HepG2 (cell line): Measurements from ENCODE around the gene ABCC3. TPM values are rescaled to one million over a fixed set of nuclear protein-coding genes. Genes with fewer than 3 reads are reported as not detected.

Experiments
- ATF7 ChIP-seq, 2 experiments: fragments of 450-650 bp in 1 of 2; sonication (generic) in 1 of 2; formaldehyde crosslinking in 1 of 2; IDR thresholded peaks; 2 replicates each; pipeline versions ENCODE4 v1.4.0 to v1.6.1; 2016 to 2020; ENCODE audit warnings: antibody characterized with exemption in 1 of 2, mild to moderate bottlenecking in 1 of 2, missing genetic modification reagents in 1 of 2
- ELF3 ChIP-seq: IDR thresholded peaks from 2 replicates; pipeline ENCODE4 v1.6.1; 2016; ENCODE audit warnings: missing genetic modification reagents, missing compliant biosample characterization
- JARID2 ChIP-seq: sonication (generic); formaldehyde crosslinking; IDR thresholded peaks from 2 replicates; pipeline ENCODE4 v1.8.1; 2023; ENCODE audit warnings: missing genetic modification reagents, inconsistent platforms; ENCODE audit not compliant: insufficient replicate concordance
- RXRA ChIP-seq: sonication (generic); formaldehyde crosslinking; IDR thresholded peaks from 2 replicates; pipeline ENCODE4 v1.5.1; 2020; ENCODE audit warnings: missing genetic modification reagents
- SRSF9 ChIP-seq: fragments of 200-400 bp; formaldehyde crosslinking; IDR thresholded peaks from 2 replicates; pipeline ENCODE4 v1.6.1; 2018; ENCODE audit warnings: borderline replicate concordance, mild to moderate bottlenecking, low read depth, low read length; ENCODE audit not compliant: insufficient read depth, poor library complexity, severe bottlenecking
- ZKSCAN8 ChIP-seq: IDR thresholded peaks from 2 replicates; pipeline ENCODE4 v1.6.1; 2016; ENCODE audit warnings: borderline replicate concordance, missing genetic modification reagents, missing compliant biosample characterization
- ZNF225 ChIP-seq: sonication (generic); formaldehyde crosslinking; IDR thresholded peaks from 2 replicates; pipeline ENCODE4 v1.4.0; 2020; ENCODE audit warnings: mild to moderate bottlenecking, missing genetic modification reagents
- ZNF343 ChIP-seq: sonication (generic); formaldehyde crosslinking; IDR thresholded peaks from 2 replicates; pipeline ENCODE4 v1.4.0; 2020; ENCODE audit warnings: mild to moderate bottlenecking, missing genetic modification reagents
- ZNF501 ChIP-seq: sonication (generic); formaldehyde crosslinking; IDR thresholded peaks from 2 replicates; pipeline ENCODE4 v1.5.1; 2020; ENCODE audit warnings: mild to moderate bottlenecking, moderate library complexity, missing genetic modification reagents
- ZNF543 ChIP-seq: sonication (generic); formaldehyde crosslinking; IDR thresholded peaks from 2 replicates; pipeline ENCODE4 v1.4.0; 2020; ENCODE audit warnings: mild to moderate bottlenecking, missing genetic modification reagents
- polyA plus RNA-seq, 8 experiments: library from polyadenylated mRNA; depleted of rRNA in 3 of 8; stranded (reverse) in 7 of 8; unstranded in 1 of 8; fragments of >200 nt; fragmentation: Illumina TruSeq in 4 of 8; extraction: Trizol in 4 of 8; gene quantifications; 2 replicates each; pipeline versions ENCODE4 v1.2.1 to v1.2.3, GENCODE V29; 2011 to 2016; ENCODE audit warnings: low read depth in 4 of 8, missing spikeins in 1 of 8, mixed read lengths in 1 of 8; ENCODE audit not compliant: insufficient read depth in 1 of 8
- total RNA-seq, 5 experiments: library from RNA; depleted of rRNA; stranded (reverse); fragments of >200 nt; fragmentation: Illumina TruSeq; extraction: Trizol; gene quantifications; 2 replicates each; pipeline ENCODE4 v1.2.3, GENCODE V29; 2016; ENCODE audit warnings: low read depth in 1 of 5
- TF ChIP-seq, protein P1 (sequence below): sonication (generic); formaldehyde crosslinking; IDR thresholded peaks from 2 replicates; pipeline ENCODE4 v1.4.0; 2020; ENCODE audit warnings: missing genetic modification reagents
- TF ChIP-seq, protein P2 (sequence below): sonication (generic); formaldehyde crosslinking; IDR thresholded peaks from 2 replicates; pipeline ENCODE4 v1.4.0; 2020; ENCODE audit warnings: missing genetic modification reagents
- TF ChIP-seq, protein P3 (sequence below): fragments of 450-650 bp; IDR thresholded peaks from 2 replicates; pipeline ENCODE4 v1.6.1; 2017
- TF ChIP-seq, protein P4 (sequence below): sonication (generic); formaldehyde crosslinking; IDR thresholded peaks from 2 replicates; pipeline ENCODE4 v1.5.0; 2020; ENCODE audit warnings: missing genetic modification reagents
- TF ChIP-seq, protein P5 (sequence below): sonication (generic); formaldehyde crosslinking; conservative IDR thresholded peaks from 2 replicates; pipeline ENCODE4 v1.8.0; 2022; ENCODE audit warnings: missing genetic modification reagents
- TF ChIP-seq, protein P6 (sequence below): sonication (generic); formaldehyde crosslinking; conservative IDR thresholded peaks from 2 replicates; pipeline ENCODE4 v1.8.1; 2023; ENCODE audit warnings: missing genetic modification reagents

ABCC3 gene
- total and polyA plus RNA-seq, 2 of the 13 experiments (the other 11 are each of a cell fraction or from before 2014, with no cell fraction given), result 25.2 to 50.7 TPM

DNA sequence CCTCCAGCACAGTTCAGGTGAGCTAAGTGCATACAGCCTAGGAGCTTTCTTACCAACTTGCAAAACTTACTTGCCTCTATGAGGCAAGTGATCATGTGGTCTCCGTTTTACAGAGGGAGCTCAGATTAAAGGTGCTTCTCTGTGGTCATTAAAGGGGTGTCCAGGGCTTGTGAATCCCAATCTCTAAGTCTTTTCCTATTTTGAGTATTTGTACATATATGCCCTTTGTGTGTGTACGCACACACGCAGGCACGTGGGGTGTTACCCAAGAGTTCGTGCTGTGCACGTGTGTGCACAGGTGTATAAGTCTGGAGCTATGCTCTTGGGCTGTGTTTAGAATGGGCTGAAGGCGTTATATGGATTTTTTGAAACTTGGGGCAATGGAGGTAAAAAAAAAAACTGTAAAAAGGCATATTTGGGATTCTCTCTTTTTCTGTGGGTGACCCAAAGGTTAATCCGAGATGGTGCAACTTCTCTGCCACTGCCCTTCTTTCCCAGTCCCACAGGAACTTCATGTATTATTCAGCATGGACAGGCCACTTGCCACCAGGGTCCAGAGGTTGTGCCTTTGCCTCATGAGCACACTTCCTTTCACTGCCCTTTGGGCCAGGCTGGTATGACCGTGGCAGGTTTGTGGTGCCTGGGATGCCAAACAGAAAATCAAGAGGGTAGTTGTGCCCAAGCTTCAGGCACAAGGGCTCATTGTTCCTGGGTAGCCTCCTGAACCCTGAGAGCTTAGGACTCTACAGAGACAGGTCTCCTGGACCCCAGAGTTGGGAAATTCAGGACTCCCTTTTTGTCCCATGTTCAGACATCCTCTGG is 1.5 kb downstream of the ABCC3 start (continued):
- TF ChIP-seq, protein P1, sequence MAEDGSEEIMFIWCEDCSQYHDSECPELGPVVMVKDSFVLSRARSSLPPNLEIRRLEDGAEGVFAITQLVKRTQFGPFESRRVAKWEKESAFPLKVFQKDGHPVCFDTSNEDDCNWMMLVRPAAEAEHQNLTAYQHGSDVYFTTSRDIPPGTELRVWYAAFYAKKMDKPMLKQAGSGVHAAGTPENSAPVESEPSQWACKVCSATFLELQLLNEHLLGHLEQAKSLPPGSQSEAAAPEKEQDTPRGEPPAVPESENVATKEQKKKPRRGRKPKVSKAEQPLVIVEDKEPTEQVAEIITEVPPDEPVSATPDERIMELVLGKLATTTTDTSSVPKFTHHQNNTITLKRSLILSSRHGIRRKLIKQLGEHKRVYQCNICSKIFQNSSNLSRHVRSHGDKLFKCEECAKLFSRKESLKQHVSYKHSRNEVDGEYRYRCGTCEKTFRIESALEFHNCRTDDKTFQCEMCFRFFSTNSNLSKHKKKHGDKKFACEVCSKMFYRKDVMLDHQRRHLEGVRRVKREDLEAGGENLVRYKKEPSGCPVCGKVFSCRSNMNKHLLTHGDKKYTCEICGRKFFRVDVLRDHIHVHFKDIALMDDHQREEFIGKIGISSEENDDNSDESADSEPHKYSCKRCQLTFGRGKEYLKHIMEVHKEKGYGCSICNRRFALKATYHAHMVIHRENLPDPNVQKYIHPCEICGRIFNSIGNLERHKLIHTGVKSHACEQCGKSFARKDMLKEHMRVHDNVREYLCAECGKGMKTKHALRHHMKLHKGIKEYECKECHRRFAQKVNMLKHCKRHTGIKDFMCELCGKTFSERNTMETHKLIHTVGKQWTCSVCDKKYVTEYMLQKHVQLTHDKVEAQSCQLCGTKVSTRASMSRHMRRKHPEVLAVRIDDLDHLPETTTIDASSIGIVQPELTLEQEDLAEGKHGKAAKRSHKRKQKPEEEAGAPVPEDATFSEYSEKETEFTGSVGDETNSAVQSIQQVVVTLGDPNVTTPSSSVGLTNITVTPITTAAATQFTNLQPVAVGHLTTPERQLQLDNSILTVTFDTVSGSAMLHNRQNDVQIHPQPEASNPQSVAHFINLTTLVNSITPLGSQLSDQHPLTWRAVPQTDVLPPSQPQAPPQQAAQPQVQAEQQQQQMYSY, result no peak
- TF ChIP-seq, protein P2, sequence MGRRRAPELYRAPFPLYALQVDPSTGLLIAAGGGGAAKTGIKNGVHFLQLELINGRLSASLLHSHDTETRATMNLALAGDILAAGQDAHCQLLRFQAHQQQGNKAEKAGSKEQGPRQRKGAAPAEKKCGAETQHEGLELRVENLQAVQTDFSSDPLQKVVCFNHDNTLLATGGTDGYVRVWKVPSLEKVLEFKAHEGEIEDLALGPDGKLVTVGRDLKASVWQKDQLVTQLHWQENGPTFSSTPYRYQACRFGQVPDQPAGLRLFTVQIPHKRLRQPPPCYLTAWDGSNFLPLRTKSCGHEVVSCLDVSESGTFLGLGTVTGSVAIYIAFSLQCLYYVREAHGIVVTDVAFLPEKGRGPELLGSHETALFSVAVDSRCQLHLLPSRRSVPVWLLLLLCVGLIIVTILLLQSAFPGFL (CRISPR knock-in tag), result no peak
- TF ChIP-seq, protein P3, sequence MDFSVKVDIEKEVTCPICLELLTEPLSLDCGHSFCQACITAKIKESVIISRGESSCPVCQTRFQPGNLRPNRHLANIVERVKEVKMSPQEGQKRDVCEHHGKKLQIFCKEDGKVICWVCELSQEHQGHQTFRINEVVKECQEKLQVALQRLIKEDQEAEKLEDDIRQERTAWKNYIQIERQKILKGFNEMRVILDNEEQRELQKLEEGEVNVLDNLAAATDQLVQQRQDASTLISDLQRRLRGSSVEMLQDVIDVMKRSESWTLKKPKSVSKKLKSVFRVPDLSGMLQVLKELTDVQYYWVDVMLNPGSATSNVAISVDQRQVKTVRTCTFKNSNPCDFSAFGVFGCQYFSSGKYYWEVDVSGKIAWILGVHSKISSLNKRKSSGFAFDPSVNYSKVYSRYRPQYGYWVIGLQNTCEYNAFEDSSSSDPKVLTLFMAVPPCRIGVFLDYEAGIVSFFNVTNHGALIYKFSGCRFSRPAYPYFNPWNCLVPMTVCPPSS, result no peak
- peak; percentile 11; the same call in 1 of the 2 replicates for TF ChIP-seq ELF3 (CRISPR knock-in tag)
- no peak for TF ChIP-seq ZNF543 (CRISPR knock-in tag)
- TF ChIP-seq, protein P4, sequence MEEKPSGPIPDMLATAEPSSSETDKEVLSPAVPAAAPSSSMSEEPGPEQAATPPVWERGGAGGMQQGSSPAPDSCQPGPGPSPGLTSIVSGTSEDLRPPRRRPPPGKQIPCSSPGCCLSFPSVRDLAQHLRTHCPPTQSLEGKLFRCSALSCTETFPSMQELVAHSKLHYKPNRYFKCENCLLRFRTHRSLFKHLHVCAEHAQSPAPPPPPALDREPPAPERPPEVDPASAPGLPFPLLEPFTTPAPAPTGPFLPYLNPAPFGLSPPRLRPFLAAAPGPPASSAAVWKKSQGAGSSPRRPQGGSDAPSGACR (CRISPR knock-in tag), result 0 out of 2 replicates have a peak, but pooled peaks have one; percentile 35
- TF ChIP-seq ZNF343, result no peak
- no peak for TF ChIP-seq ZNF501 (CRISPR knock-in tag)
- TF ChIP-seq, protein P5, sequence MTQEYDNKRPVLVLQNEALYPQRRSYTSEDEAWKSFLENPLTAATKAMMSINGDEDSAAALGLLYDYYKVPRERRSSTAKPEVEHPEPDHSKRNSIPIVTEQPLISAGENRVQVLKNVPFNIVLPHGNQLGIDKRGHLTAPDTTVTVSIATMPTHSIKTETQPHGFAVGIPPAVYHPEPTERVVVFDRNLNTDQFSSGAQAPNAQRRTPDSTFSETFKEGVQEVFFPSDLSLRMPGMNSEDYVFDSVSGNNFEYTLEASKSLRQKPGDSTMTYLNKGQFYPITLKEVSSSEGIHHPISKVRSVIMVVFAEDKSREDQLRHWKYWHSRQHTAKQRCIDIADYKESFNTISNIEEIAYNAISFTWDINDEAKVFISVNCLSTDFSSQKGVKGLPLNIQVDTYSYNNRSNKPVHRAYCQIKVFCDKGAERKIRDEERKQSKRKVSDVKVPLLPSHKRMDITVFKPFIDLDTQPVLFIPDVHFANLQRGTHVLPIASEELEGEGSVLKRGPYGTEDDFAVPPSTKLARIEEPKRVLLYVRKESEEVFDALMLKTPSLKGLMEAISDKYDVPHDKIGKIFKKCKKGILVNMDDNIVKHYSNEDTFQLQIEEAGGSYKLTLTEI, result no peak
- TF ChIP-seq JARID2 (CRISPR knock-in tag), result no peak
- TF ChIP-seq, protein P6, sequence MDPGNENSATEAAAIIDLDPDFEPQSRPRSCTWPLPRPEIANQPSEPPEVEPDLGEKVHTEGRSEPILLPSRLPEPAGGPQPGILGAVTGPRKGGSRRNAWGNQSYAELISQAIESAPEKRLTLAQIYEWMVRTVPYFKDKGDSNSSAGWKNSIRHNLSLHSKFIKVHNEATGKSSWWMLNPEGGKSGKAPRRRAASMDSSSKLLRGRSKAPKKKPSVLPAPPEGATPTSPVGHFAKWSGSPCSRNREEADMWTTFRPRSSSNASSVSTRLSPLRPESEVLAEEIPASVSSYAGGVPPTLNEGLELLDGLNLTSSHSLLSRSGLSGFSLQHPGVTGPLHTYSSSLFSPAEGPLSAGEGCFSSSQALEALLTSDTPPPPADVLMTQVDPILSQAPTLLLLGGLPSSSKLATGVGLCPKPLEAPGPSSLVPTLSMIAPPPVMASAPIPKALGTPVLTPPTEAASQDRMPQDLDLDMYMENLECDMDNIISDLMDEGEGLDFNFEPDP (CRISPR knock-in tag), result no peak
- TF ChIP-seq SRSF9, result no peak
- peak; percentile 41 for TF ChIP-seq RXRA (CRISPR knock-in tag)
- TF ChIP-seq ATF7 (IDR thresholded peaks at IDR 0.05), result no peak
- no peak for TF ChIP-seq ATF7 (CRISPR knock-in tag; IDR thresholded peaks at IDR 0.05)
- TF ChIP-seq ZKSCAN8, result peak; percentile 12; the same call in 1 of the 2 replicates
- peak; percentile 57; the same call in 1 of the 2 replicates for TF ChIP-seq ZNF225 (CRISPR knock-in tag)
